Measurements from ENCODE around the gene PTPRT. TPM values are rescaled to one million over a fixed set of nuclear protein-coding genes. Genes with fewer than 3 reads are reported as not detected.
A peak's percentile ranks its signal among the peaks of the same experiment; 100 is the strongest.

The PTPRT gene
- total RNA-seq, 4 donors from 2014 or later: 0.63 to 2.2 (median 1.8) TPM

DNA sequence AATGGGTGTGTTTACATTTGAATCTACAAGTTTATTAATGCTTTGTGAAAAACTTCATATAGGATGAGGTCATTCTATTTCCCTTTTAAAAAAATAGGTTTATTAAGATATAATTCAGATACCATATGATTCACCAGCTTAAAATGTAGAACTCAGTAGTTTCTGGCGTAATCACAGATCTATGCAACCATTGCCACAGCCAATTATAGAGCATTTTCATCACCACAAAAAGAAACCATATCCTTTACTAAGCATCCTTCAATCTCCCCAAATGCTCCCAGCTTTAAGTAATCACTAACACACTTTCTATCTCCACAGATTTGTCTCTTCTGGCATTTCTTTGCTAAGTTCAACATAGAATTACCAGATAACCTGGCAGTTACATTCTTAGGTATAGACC, 137.2 kb downstream of the PTPRT start:
- DNase-seq (ENCODE audit: low spot score) (no peak), ATAC-seq (ENCODE audit: low FRiP score) (no peak)
- TF ChIP-seq, protein P1, sequence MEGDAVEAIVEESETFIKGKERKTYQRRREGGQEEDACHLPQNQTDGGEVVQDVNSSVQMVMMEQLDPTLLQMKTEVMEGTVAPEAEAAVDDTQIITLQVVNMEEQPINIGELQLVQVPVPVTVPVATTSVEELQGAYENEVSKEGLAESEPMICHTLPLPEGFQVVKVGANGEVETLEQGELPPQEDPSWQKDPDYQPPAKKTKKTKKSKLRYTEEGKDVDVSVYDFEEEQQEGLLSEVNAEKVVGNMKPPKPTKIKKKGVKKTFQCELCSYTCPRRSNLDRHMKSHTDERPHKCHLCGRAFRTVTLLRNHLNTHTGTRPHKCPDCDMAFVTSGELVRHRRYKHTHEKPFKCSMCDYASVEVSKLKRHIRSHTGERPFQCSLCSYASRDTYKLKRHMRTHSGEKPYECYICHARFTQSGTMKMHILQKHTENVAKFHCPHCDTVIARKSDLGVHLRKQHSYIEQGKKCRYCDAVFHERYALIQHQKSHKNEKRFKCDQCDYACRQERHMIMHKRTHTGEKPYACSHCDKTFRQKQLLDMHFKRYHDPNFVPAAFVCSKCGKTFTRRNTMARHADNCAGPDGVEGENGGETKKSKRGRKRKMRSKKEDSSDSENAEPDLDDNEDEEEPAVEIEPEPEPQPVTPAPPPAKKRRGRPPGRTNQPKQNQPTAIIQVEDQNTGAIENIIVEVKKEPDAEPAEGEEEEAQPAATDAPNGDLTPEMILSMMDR (IDR thresholded peaks at IDR 0.05): no peak

- TF ChIP-seq, protein P1 (IDR thresholded peaks at IDR 0.05): no peak
- DNase-seq (ENCODE audit: low spot score) (no peak), ATAC-seq (ENCODE audit: low FRiP score) (peak; percentile 75)
Observed at GRCh38 chr20:43046966-43047365, 142.7 kb downstream of the PTPRT start.

DNA sequence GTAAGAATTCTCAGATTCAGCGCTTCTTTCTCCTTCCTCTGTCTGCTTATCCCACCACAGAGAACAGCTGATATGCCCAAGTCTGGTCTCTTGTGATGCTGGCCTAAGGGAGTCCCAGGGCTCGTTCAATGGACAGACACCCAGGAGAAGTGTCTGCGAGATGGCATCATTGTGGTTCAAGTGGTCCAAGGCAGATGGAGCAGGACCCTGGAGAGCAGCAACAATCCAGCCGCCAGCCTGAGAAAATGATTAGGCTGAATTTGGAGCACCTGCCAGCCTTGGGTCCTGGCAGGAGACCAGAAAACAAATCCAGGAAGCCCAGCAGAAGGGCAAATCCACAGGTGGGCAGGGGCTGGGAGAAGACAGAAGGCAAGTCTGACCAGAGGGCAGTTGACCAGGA, 145.8 kb downstream of the PTPRT start:
- no peak for DNase-seq (ENCODE audit: low spot score)
- TF ChIP-seq, protein P1 (IDR thresholded peaks at IDR 0.05): no peak
- ATAC-seq (ENCODE audit: low FRiP score): no peak

DNA sequence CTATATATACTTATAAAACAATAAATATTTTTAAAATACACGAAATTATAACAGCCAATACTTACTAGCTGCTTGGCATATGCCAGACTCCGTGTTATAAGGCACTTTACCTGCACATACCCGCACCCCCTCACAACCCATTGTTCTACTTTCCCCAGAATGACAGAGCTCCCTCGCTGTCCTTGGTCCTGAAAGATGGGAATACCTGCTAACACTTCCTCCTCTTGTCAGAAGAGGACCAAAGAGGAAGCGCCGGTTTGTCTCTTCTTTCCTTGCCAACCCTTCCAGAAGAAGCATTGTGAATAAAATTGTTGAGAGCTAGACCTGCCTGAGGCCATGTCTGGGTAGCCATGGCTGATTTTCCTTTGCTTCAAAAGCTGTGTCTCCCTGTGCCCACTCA, 149.3 kb downstream of the PTPRT start:
- TF ChIP-seq, protein P1 (IDR thresholded peaks at IDR 0.05): no peak
- ATAC-seq (ENCODE audit: low FRiP score): no peak
- no peak for DNase-seq (ENCODE audit: low spot score)

DNA sequence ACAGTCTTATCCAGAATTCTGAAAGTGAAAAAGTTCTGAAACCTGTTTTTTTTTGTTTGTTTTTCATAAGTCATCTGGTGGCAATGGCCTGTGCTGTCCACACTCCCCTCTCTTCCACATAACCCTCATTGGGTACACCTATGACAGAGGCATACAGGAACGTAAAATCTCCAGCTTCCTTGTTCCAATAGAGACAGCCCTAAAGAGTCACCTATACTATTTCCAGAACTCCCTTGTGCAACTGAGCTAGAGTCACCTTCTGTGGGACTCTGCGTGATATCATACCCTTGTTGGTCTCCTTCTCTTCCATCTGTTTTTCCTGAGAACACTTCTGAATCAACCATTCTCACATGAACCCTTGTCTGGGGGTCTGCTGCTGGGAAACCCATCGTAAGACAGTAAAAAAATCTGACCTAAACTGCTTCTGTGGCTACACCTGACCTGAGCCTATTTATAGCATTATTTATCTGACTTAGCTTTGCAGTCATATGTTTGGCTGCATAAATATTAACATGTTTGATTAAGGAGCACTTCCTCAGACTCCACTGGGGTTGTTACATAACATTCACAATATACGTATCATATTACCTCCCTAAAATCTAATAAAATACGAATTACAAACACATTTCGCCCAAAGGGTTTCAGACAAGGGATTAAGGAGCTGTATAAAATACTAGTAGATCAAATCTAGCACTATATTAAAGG, 151.9 kb downstream of the PTPRT start:
- DNase-seq (ENCODE audit: low spot score): no peak
- no peak for ATAC-seq (ENCODE audit: low FRiP score)
- TF ChIP-seq, protein P1 (IDR thresholded peaks at IDR 0.05): no peak

DNA sequence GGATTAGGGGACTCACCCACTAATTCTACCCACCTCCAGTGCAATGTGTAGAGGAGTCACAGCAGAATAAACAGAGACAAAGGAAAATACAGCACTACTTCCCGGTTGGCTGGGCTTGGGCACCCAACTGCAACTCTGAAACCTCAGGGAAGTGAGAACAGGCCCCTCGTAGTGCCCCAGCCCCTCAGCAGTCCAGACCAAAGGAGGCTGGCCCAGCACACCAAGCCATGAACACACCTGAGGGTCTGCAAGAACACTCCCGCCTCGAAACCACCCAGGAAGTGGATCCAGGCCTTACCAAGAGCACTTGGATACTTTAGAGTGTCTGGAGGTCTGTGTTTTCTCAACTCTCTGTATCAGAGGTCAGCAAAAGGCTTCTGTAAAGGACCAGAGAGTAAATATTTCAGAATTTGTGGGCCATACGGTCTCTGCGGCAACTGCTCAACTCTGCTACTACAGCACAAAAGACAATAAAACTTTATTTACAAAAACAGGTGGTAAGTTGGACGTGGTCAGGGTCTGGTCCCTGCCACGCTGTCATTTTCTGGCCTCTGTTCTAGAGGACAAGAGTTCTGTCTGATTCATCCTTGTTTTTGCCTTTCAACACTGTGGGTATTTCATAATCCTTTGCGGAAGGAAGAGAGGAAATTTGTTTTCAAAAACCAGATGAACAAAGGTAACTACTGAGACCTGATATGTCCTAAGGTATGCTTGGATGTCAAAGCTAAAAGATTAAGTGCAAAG, 154.6 kb downstream of the PTPRT start:
- ATAC-seq (ENCODE audit: low FRiP score): no peak
- DNase-seq (ENCODE audit: low spot score): no peak
- TF ChIP-seq, protein P1 (IDR thresholded peaks at IDR 0.05): no peak

- TF ChIP-seq, protein P1 (IDR thresholded peaks at IDR 0.05): no peak
- DNase-seq (ENCODE audit: low spot score): no peak
- ATAC-seq (ENCODE audit: low FRiP score): no peak
Observed at GRCh38 chr20:43032459-43032858, 157.2 kb downstream of the PTPRT start.
